ENCODE measurements around the gene AQP12A. TPM values are rescaled to one million over a fixed set of nuclear protein-coding genes. Genes with fewer than 3 reads are reported as not detected.
"Not testable (repeated sequence)": the region's sequence is repeated elsewhere in the genome, so short reads cannot be mapped to it uniquely, and the experiment has no call there.

AQP12A gene
- not detected for total RNA-seq
- long read RNA-seq = 0 reads

GRCh38 chr2:240691631-240692420 lies at the start of gene AQP12A:
AQP12A (plus strand) TSS chr2:240691866; CDS start chr2:240691914, 48 bp downstream.
- intact Hi-C loops (cut with DNase I); ATAC-seq (ENCODE audit: poor library complexity): not testable (repeated sequence)
- DNase-seq = peak; percentile 32

GRCh38 chr2:240642061-240642805 lies 49.4 kb upstream of the AQP12A start:
- intact Hi-C loops (cut with DNase I) = no loop called here
- no peak for DNase-seq
- no peak for ATAC-seq (ENCODE audit: poor library complexity)

- DNase-seq (no peak), ATAC-seq (ENCODE audit: poor library complexity) (no peak)
- intact Hi-C loops (cut with DNase I) = no loop called here
Observed at GRCh38 chr2:240642806-240643092, 48.9 kb upstream of the AQP12A start.

- no peak for DNase-seq
- intact Hi-C loops (cut with DNase I) = no loop called here
- no peak for ATAC-seq (ENCODE audit: poor library complexity)
Observed at GRCh38 chr2:240643093-240643810, 48.4 kb upstream of the AQP12A start.

GRCh38 chr2:240643811-240644150 lies 47.9 kb upstream of the AQP12A start:
- ATAC-seq (ENCODE audit: poor library complexity) = no peak
- no peak for DNase-seq
- intact Hi-C loops (cut with DNase I) = no loop called here

GRCh38 chr2:240644171-240644651 lies 47.5 kb upstream of the AQP12A start:
- no peak for DNase-seq
- no peak for ATAC-seq (ENCODE audit: poor library complexity)
- intact Hi-C loops (cut with DNase I) = no loop called here

- no peak for DNase-seq
- ATAC-seq (ENCODE audit: poor library complexity) = no peak
- intact Hi-C loops (cut with DNase I) = no loop called here
Observed at GRCh38 chr2:240644859-240645301, 46.8 kb upstream of the AQP12A start.

- no peak for ATAC-seq (ENCODE audit: poor library complexity)
- intact Hi-C loops (cut with DNase I) = no loop called here
- no peak for DNase-seq
Observed at GRCh38 chr2:240645346-240645745, 46.3 kb upstream of the AQP12A start.

GRCh38 chr2:240645801-240646175 lies 45.9 kb upstream of the AQP12A start:
- ATAC-seq (ENCODE audit: poor library complexity) (no peak), DNase-seq (no peak)
- intact Hi-C loops (cut with DNase I) = no loop called here

- intact Hi-C loops (cut with DNase I) = no loop called here
- DNase-seq = no peak
- no peak for ATAC-seq (ENCODE audit: poor library complexity)
Observed at GRCh38 chr2:240646176-240646899, 45.3 kb upstream of the AQP12A start.

- DNase-seq (no peak), ATAC-seq (ENCODE audit: poor library complexity) (no peak)
- intact Hi-C loops (cut with DNase I) = no loop called here
Observed at GRCh38 chr2:240646900-240647502, 44.7 kb upstream of the AQP12A start.

- ATAC-seq (ENCODE audit: poor library complexity) = no peak
- no peak for DNase-seq
- intact Hi-C loops (cut with DNase I) = no loop called here
Observed at GRCh38 chr2:240647503-240648154, 44.0 kb upstream of the AQP12A start.

- intact Hi-C loops (cut with DNase I) = no loop called here
- ATAC-seq (ENCODE audit: poor library complexity) (no peak), DNase-seq (no peak)
Observed at GRCh38 chr2:240648155-240648649, 43.5 kb upstream of the AQP12A start.

GRCh38 chr2:240648650-240649275 lies 42.9 kb upstream of the AQP12A start:
- ATAC-seq (ENCODE audit: poor library complexity) (no peak), DNase-seq (no peak)
- intact Hi-C loops (cut with DNase I) = no loop called here

GRCh38 chr2:240649331-240649730 lies 42.3 kb upstream of the AQP12A start:
- ATAC-seq (ENCODE audit: poor library complexity) (no peak), DNase-seq (no peak)
- intact Hi-C loops (cut with DNase I) = no loop called here

GRCh38 chr2:240650254-240650965 lies 41.3 kb upstream of the AQP12A start:
- ATAC-seq (ENCODE audit: poor library complexity) (no peak), DNase-seq (no peak)
- intact Hi-C loops (cut with DNase I) = no loop called here

- ATAC-seq (ENCODE audit: poor library complexity) (no peak), DNase-seq (no peak)
- intact Hi-C loops (cut with DNase I) = no loop called here
Observed at GRCh38 chr2:240651185-240651584, 40.5 kb upstream of the AQP12A start.
